Measurements from ENCODE around the gene C5orf46.

GRCh38 chr5:147918899-147919298 lies 12.6 kb upstream of the C5orf46 start:
- TF ChIP-seq CHD4 (IDR thresholded peaks at IDR 0.05; ENCODE audit: borderline replicate concordance) (no peak), ELK1 (IDR thresholded peaks at IDR 0.05; ENCODE audit: low read depth, low read length) (no peak), CTCF (IDR thresholded peaks at IDR 0.05) (no peak)

Measured in A549 (cell line).